Activated T-helper 17 cell treated with anti-CD3 and anti-CD28 coated beads, Interleukin-2, amount 50 U/mL, for 72 hours (primary cell): ENCODE data around the gene SCYL3. TPM values are rescaled to one million over a fixed set of nuclear protein-coding genes. Genes with fewer than 3 reads are reported as not detected.

Experiments
- total RNA-seq, 2 donors: library from RNA; stranded (reverse); gene quantifications; one replicate each; pipeline ENCODE4 v1.2.3, GENCODE V29; 2022

The SCYL3 gene
- total RNA-seq, 2 donors from 2014 or later, result 15.0 to 16.4 TPM

Other genes with a start within 250 kb of the SCYL3 start
- gene SELL, start 182.3 kb downstream of the SCYL3 start, total RNA-seq, result 100 to 1,000 TPM; 143 to 221 TPM
- not detected for gene SELE, start 159.8 kb downstream of the SCYL3 start, total RNA-seq
- gene METTL18, start 99.0 kb downstream of the SCYL3 start, total RNA-seq, result 10 to 100 TPM in 1 of 2 donors, 1 to 10 TPM in 1; 8.3 to 10.4 TPM
- gene KIFAP3, start 180.8 kb upstream of the SCYL3 start, total RNA-seq, result 10 to 100 TPM; 26.4 to 32.6 TPM